Skin epidermis (tissue), 12 donors: ENCODE data around the gene UNC45A.

ENCODE experiments used
- H3K27ac ChIP-seq, 21 experiments: fragments of 200-600 bp; sonication (generic) in 11 of 21; one replicate each; pipeline ENCODE4 v1.5.0; 2020; ENCODE audit warnings: mild to moderate bottlenecking in 3 of 21, inconsistent platforms in 2 of 21, moderate library complexity in 2 of 21
- H3K4me3 ChIP-seq, 7 experiments: fragments of 200-600 bp; sonication (generic) in 2 of 7; one replicate each; pipeline ENCODE4 v1.5.0; 2020; ENCODE audit warnings: inconsistent platforms in 2 of 7, mild to moderate bottlenecking in 2 of 7, moderate library complexity in 1 of 7

UNC45A gene

DNA sequence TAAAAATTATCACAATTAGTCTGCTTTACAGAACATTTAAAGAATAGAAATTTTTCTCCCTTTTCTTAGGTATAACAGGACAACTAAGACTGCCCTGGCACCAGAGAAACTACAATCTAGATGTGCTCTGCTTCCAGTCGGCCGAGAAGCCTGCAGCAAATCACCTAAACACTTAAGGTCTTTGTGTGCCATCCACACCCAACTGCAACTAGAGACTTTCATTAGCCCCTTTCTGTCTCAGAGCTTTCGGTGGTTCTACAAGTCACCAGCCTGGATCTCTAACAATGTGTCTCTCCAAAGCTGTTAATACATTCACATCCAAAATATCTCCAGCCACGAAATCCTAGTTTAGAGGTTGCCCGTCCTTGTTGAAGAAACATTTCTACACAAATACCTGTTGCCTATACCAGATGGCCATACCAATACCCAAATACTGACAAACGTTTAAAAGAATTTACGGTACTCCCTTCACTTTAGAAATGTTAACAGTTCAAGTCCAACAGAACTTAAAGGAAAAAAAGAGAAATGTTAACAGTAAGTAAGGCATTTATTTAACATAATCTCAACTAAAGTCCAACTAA lies 52.6 kb downstream of the UNC45A start:
- Histone ChIP-seq H3K27ac (peak overlapping the region in 3 of 21 experiments; percentile 27 to 47 (median 27)), H3K4me3 (no peak overlapping the region)

DNA sequence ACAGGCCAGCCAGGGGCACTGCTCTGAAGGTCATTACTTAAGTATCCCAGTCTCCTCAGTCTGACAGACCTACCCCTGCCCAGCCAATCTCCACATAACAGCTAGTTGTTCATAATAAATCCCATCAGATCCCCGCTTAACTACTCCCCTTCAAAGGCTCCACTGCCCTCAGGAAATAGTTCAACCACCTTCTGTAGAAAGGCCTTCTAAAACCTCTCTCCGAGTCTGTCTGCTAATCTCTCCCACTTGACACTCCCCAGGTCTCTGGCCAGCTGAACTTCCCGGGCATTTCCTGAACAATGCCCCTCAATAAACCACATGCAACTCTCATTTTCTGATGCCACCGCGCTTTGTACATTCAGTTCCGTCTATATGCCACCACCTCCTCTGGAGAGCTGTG lies 53.2 kb downstream of the UNC45A start:
- H3K4me3 ChIP-seq, result no peak overlapping the region
- H3K27ac ChIP-seq, result peak overlapping the region in 5 of 21 experiments; percentile 23 to 47 (median 27)

DNA sequence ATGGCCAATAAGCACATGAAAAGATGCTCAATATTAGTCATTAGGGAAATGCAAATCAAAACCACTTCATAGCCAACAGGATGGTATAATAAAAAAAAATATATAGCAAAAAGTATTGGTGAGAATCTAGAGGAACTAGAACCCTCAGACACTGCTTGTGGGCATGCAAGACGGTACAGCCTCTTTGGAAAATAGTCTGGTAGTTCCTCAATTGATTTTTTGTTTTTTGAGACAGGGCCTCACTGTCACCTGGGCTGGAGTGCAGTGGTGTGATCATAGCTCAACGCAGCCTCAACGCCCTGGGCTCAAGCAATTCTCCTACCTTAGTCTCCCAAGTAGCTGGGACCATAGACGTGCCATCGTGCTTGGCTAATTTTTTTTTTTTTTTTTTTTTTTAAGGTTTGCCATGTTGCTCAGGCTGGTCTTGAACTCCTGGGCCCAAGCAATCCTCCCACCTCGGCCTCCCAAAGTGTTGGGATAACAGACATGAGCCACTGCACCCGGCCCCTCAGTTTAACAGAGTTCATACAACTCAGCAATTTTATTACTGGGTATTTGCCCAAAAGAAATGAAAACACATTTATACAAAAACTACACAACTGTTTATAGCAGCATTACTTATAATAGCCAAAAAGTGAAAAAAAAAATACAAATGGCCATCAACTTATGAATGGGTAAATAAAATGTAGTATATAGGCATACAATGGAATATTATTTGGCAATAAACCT lies 54.1 kb downstream of the UNC45A start:
- Histone ChIP-seq H3K27ac (peak overlapping the region in 3 of 21 experiments; percentile 7 to 47 (median 30)), H3K4me3 (no peak overlapping the region)

DNA sequence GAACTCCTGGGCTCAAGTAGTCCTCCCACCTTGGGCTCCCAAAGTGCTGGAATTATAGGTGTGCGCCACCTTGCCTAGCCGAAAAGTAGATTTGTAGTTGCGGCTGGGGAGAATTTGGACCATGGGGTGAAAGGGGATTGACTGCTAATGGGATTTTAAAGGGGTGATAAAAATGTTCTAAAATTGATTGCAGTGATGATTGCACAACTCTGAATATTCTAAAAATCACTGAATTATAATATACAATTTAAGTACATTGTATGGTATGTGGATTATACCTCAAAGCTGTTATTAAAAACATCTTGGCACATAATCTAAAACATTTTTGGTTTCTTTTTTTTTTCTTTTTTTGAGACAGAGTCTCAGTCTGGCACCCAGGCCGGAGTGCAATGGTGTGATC lies 55.4 kb downstream of the UNC45A start:
- Histone ChIP-seq H3K27ac (no peak overlapping the region), H3K4me3 (no peak overlapping the region)

DNA sequence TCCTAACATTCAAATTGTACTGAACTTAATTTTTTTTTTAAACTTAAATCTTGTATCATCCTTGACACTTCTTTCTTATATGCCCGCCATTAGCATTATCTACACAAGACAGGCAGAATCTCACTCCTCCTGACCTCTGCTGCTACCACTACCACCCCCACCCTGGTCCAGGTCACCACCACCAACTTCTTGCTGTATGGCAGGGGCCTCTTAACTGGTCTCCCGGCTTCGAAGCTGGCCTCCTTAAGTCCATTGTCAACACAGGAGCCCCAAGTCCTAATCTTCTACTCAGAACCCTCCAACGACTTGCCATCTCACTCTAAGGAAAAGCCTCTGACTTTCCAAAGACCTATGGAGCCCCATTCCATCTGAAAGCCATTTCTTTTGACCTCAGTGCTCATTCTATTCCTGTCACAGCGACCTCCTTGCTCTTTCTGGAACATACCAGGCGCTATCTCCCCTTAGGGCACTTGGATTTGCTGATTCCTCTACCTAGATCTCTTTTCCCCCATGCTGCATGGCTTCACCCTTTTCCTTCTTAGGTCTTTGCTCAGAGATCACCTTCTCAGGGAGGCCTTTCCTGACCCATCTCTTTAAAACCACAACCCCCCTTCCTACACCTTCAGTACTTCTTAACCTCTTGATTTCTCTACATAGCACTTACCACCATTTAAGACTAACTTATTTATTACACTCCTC lies 56.7 kb downstream of the UNC45A start:
- H3K4me3 ChIP-seq, result no peak overlapping the region
- H3K27ac ChIP-seq, result peak overlapping the region in 1 of 21 experiments; percentile 20

DNA sequence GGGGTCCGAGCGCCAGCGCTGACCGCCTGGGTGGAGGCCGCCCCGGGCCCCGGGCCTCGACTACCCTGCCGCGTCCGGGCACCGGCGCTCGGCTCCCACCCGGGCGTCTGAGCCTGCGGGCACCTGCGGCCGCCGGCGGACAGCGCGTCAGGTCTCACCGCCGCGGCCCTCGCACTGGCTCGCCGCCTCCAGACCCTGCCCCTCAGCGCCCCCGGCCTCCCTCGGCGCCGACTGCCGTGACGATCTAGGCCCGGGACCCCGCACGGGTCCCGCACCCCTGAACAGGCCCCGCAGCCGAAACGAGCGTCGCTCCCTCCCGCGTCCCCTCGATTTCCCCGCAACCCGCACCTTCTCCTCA lies 59.0 kb downstream of the UNC45A start:
- peak overlapping the region; percentile 55 to 96 (median 85) for H3K27ac ChIP-seq
- H3K4me3 ChIP-seq, result peak overlapping the region; percentile 83 to 99 (median 96)

DNA sequence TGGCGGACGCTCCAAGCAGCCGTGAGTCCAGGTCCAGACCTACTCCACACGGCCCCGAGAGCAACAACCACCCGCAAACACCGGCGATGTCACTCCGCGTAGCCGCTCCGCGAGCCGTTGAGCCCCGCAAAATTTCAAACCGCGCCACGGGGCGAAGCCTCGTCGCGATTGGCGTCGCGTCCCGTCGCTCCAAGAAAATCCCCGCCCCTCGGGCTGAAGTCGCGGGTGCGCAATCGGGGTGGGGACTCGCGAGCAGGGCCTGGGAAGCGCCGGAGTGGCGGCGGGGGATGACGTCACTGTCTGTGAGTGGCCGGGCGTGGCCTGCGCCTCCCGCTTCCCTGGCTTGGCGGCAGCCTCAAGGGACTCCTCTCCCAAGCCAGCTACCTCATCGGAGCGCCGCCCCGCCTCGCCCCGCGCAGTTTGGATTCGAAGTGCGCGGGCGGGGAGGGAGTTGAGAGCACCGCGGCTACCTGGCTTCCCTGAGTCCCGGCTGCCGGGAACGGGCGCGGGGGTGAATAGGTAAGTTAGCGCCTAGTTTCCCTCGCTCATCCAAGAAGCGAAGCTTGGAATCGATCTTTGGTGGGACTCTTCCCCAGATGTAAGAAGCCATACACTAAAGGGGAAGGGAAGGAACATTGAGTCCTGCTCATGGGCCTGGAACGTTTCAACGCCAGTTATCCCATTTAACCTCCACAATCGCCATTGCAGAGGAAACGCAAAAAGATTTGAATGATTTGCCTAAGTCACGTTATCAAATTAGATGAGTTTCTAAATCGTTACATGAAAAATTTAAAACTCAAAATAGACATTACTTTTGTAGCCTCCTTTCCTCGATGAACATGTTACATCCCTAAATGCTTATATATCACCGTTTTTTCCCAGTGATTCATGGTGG lies 59.6 kb downstream of the UNC45A start, which contains the start of gene PRC1:
Gene PRC1, minus strand, starts transcription at position 119 of the 895 bp plus-strand sequence. Its CDS starts 118 bp downstream, at position 1.
- peak within 1 kb of the TSS; percentile 55 to 96 (median 85) for H3K27ac ChIP-seq
- H3K4me3 ChIP-seq, result peak within 1 kb of the TSS; percentile 83 to 99 (median 96)

DNA sequence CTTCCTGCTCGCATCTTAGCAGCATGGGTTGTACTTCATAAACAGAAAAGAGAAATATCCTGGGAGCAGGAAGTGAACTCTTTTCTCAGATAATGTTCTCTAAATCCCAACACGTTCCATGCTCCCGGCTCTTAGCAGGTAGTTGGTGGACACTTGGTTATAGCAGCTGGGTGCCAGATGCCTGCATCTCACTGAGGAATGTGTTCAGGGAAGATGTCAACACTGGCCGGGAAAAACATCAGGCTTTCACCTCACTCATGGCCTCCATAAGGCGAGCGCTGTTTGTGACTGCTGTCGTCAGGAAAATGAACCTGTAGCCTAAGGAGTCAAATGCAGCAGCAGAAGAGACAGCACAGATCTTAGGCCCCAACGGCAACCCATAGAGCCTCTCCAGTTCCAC lies 63.7 kb downstream of the UNC45A start:
- no peak overlapping the region for H3K4me3 ChIP-seq
- H3K27ac ChIP-seq, result no peak overlapping the region

DNA sequence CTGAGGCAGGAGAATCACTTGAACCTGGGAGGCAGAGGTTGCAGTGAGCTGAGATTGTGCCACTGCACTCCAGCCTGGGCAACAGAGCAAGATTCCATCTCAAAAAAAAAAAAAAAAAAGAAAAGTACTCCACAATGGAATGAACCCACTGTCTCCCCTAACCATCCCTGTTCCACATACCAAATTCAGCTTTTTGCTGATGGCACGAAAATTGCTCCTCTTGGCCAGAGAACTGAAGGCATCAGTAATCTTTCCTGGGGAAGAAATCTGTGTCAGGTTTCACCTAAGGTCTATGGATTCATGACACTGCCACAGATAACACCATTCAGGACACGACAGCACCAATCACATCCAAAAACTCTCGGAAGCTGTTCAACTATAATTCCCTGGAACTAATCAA lies 66.1 kb downstream of the UNC45A start:
- Histone ChIP-seq H3K27ac (no peak overlapping the region), H3K4me3 (no peak overlapping the region)
